Stimulated activated CD4-positive, alpha-beta T cell treated with anti-CD3 and anti-CD28 coated beads, Interleukin-4, amount 100 ng/mL, for 48 hours (primary cell): ENCODE results near the gene LTN1.
A peak's percentile ranks its signal among the peaks of the same experiment; 100 is the strongest.

Source experiments
- DNase-seq, 2 donors: peaks; one replicate each; pipeline ENCODE4 v3.0.0-alpha.2; 2020; ENCODE audit warnings: low read depth in 2 of 2

The LTN1 gene

DNA sequence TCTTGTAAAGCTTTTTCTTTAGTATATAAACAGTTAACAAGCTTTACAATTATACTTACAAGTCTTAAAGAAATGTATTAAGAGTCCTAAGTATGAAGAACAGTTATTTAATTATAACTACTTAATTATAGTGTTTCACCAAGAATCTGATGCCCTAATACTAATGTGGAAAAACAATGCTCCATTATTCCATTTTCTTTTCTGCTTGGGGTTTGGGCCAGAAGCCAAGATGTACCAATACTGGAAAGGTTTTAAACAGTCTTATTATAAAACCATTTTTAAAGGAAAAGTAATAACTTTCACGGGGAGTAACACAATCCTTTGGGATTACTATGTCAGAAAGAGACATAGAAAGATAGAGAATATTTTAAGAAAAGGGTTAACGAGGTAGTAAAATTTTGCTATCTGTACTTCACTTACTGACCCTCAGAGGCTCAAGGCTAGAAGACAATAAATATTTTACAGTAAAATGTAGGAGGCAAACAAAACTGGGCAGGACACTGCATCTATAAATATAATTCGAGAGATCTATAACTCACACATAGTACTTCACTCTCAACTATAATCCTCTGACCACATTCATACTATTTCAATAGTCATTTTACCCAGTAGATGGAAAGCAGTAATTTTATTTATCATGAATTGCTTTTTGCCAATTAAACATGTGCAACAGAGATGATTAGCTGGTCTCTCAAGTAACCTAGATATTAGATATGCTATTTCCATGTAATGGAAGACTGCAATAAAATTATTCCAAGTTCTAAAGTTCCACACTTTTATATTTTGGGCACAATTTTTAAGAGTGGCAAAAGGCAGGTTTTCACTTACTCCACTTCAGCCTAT is 63.9 kb downstream of the LTN1 start:
- no peak for DNase-seq

- DNase-seq: no peak
Measured at GRCh38 chr21:28927130-28927529, 65.5 kb downstream of the LTN1 start.

- no peak for DNase-seq
Measured at GRCh38 chr21:28923439-28923975, 69.2 kb downstream of the LTN1 start.

GRCh38 chr21:28922368-28922767 is 70.3 kb downstream of the LTN1 start:
- no peak for DNase-seq

DNA sequence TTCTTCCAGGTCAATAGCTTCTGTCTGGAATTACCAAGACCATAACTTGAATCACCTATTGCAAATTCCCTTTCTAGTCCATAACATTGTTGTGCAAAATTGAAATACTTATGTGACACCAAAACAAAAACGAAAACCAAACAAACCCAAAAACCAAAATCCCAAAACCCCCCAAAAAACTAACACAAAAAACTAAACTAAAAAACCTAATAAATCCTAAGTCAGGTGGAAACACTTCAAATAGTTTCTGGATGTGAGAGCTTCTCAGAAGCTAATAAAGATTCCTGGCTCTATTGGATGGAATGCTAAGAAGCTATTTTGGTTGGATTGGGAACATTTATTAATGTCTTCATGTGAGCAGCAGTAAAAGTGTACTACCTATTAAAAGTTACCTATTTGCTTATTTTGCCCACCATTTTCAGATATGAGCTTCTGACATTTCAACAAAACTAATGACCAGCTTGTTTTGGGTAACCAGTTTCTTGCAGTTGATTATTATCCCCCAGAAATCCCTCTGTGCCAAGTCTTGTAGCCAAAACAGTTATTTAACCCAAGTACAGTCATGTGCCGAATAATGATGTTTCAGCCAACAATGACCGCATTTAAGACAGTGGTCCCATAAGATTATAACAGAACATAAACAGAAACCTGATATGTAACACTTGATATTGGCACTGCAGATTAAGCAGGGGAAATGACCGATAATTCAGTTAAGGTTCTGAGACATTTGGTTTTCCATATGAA is 76.4 kb downstream of the LTN1 start:
- DNase-seq: no peak

- DNase-seq: no peak
Measured at GRCh38 chr21:28913071-28913470, 79.6 kb downstream of the LTN1 start.

GRCh38 chr21:28910280-28910887 is 82.3 kb downstream of the LTN1 start:
- DNase-seq: no peak

DNA sequence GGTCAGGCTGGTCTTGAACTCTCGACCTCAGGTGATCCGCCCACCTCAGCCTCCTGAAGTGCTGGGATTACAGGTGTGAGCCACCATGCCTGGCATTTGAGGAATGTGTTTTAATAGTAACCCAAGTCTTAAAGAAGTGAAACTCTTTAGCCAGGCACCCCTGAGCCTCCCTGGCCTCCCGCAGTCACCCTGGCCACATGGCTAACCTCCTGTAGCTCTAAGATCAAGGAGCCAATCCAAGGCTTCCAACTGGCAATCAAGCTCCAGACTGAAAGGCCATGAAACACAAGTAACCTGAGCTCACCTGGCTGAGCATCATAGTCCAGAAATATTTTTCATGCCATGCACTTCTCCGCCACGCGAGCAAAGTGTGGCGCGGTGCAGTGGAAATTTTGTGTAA is 84.3 kb downstream of the LTN1 start:
- DNase-seq: no peak

GRCh38 chr21:28906841-28907240 is 85.8 kb downstream of the LTN1 start:
- no peak for DNase-seq

DNA sequence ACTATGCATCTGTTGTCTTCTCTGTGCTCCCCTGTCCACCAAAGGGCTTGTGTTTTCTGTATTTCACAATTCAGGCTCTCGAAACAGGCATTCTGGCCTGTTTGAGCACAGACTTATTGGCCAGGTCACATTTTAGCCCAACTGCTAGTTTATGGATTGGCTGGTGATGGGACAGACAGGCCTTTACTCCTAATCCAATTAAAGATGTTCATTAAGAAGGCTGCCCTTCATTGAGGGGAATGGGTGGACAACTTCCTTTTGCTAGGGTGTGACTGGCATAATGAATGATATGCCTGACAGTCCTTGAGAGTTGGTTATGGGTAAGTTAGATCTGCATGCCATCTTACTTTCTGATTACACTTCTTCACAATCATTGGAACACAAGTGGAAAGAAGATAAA is 86.4 kb downstream of the LTN1 start:
- no peak for DNase-seq

GRCh38 chr21:28904961-28905435 is 87.7 kb downstream of the LTN1 start:
- no peak for DNase-seq

GRCh38 chr21:28903448-28903847 is 89.2 kb downstream of the LTN1 start:
- no peak for DNase-seq

DNA sequence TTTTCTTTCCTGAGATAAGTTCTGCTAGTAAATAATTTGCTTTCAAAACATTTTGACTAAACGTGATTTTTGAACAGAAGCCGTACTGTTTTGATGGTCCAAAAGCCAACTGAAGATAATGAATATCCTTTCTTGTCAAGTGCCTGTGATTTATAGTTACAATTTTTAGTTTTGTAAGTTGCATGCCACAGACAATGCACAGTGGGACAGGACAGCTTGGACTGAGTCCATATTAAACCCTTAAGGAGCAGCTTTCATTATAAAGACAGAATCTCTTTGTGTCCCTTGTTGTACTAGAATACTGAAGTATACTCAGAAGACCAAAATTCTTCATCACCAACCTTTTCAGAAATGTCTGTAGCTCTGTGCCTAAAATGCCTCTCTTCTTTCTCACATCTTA is 92.2 kb downstream of the LTN1 start:
- no peak for DNase-seq

- no peak for DNase-seq
Measured at GRCh38 chr21:28899744-28900143, 92.9 kb downstream of the LTN1 start.

DNA sequence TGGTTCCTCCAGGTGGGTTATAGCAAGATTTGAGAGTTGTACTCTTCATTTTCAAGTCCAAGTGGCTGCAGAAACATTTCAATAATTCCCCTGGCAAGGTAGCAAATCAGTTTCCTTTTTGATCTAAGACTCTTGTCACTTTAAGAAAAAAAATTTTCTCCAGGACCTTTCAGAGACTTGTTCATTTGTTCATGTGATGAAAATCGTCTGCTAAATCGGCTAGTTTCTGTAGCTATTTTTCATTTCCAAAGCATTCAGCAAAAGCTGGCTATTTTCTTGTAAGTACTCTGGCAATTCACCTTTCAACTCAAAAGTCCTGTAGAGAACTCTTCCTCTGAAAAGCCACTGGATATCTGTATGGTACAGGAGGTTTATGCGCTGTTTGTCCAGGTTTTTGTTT is 93.5 kb downstream of the LTN1 start:
- DNase-seq: no peak

DNA sequence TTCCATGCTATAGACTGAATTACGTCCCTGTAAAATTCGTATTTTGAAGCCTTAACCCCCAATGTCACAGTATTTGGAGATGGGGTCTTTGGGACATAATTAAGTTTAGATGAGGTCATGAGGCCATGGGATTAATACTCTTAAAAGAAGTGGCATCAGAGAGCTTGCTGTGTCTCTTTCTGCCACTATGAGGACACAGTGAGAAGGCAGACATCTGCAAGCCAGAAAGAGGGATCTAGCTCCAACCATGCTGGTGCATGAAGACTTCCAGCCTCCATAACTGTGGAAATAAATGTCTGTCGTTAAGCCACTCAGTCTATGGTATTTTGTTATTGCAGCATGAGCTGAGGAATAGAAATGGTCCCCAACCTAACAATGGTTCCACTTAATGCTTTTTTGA is 99.0 kb downstream of the LTN1 start:
- no peak for DNase-seq

- no peak for DNase-seq
Measured at GRCh38 chr21:28892199-28893111, 100.2 kb downstream of the LTN1 start.

GRCh38 chr21:28885853-28886177 is 106.9 kb downstream of the LTN1 start:
- DNase-seq: no peak

DNA sequence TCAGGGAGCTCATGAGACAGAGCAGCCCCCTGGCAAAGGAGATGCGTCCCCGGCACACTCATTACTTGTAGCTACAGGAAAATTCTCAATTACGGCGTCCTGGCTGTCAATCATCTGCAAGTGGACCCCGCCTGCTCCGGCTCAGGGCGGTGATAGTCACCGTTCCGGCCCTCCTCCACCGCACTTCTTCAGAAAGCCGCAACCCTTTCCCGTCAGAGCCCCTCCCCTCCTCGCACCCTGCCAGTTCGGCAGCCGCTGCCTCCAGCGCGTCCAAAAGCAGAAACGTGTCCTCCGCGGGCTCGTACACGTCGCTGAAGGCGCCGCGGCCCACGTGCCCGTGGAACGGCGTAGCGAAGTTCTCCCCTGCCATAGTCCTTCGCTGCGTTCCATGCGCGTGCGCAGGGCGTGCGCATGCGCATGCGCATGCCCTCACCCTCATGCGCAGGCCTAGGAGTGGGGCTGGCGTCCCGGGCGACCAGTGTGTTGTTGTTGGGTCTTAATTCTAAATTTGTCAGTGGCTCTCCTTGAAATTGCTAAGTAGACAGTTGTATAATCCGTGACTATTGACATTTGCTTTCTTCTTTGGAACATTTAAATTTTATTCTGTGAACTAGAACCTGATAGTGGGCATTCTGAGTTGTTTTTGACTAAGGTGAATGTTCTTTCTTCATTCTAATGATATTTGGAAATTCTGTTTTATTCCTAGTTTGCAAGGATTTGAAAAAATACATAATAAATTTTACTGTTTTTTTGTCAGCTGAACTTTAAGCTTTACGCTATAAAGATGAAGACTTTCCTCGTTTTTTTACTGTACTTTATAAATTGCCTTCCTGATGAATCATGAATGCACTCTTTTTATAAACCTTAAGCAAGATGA is 107.5 kb downstream of the LTN1 start:
- peak; percentile 80 to 90 for DNase-seq

- DNase-seq: no peak
Measured at GRCh38 chr21:28884481-28884880, 108.2 kb downstream of the LTN1 start.
